SH-SY5Y (cell line): ENCODE results near the gene ALG8.

ENCODE experiments used
- GATA2 ChIP-seq: IDR thresholded peaks from 2 replicates; pipeline ENCODE4 v1.6.1; 2011; ENCODE audit warnings: mild to moderate bottlenecking, low read depth, low read length
- GATA3 ChIP-seq: IDR thresholded peaks from 2 replicates; pipeline ENCODE4 v1.6.1; 2011; ENCODE audit warnings: low read depth, mild to moderate bottlenecking, low read length, moderate library complexity

DNA sequence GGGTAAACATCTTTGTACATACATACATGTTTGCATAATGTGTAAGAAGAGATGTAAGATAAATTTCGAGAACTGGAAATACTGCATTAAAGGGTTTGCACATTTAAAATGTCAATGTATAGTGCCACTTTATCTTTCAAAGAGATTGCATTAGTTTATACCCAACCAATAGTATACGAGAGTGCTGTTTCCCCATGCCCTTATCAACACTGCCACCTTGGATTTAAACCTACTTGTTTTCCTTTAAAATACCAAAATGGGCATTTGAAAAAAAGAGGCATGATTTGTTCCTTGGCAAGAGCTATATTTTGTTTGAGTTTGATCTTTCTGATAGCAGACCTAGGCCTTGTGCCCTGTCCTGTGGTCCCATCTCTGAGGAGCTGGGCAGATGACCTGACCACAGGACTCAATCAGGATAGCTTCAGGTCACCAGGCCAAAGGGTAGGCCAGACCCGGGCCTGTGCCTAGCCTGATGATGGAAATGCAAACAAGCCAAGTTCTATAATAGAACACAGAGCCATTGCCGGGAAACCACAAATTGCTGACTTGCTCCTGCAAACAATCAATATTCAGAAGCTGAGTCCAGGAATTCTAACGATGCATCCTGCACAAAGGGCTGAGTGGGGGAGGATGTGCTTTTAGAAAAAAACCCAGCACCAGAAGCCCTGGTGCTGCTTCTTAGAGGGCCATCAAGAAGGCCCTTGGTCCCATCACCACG is 16.9 kb upstream of the ALG8 start:
- no peak for TF ChIP-seq GATA3
- no peak for TF ChIP-seq GATA2
